ENCODE results near the gene ABCB8.

ABCB8 gene

GRCh38 chr7:150997817-150998216 is 30.4 kb upstream of the ABCB8 start:
- Histone ChIP-seq H3K9me3 (ENCODE audit: control insufficient read depth in 2 of 2, low read length in 2 of 2) (no peaks in the 10 kb centered on the region), H3K36me3 (ENCODE audit: control insufficient read depth in 2 of 2, insufficient read depth in 2 of 2, low read length in 2 of 2) (no peaks in the 10 kb centered on the region), H3K27me3 (ENCODE audit: control insufficient read depth in 2 of 2, insufficient read depth in 2 of 2, low read length in 2 of 2) (no peaks in the 10 kb centered on the region), H3K27ac (ENCODE audit: low read depth in 2 of 2, low read length in 2 of 2) (no peak overlapping the region), H3K4me3 (ENCODE audit: low read length in 2 of 2) (no peak overlapping the region), H3K9ac (ENCODE audit: low read depth in 1 of 2, low read length in 2 of 2) (no peak overlapping the region), H3K4me1 (ENCODE audit: control insufficient read depth in 2 of 2, insufficient read depth in 2 of 2, low read length in 2 of 2) (no peaks in the 10 kb centered on the region)

GRCh38 chr7:150998341-150998740 is 29.9 kb upstream of the ABCB8 start:
- no peaks in the 10 kb centered on the region for H3K9me3 ChIP-seq (ENCODE audit: control insufficient read depth in 2 of 2, low read length in 2 of 2)
- H3K27ac ChIP-seq (ENCODE audit: low read depth in 2 of 2, low read length in 2 of 2) = no peak overlapping the region
- H3K27me3 ChIP-seq (ENCODE audit: control insufficient read depth in 2 of 2, insufficient read depth in 2 of 2, low read length in 2 of 2) = no peaks in the 10 kb centered on the region
- no peak overlapping the region for H3K9ac ChIP-seq (ENCODE audit: low read depth in 1 of 2, low read length in 2 of 2)
- H3K4me3 ChIP-seq (ENCODE audit: low read length in 2 of 2) = no peak overlapping the region
- H3K36me3 ChIP-seq (ENCODE audit: control insufficient read depth in 2 of 2, insufficient read depth in 2 of 2, low read length in 2 of 2) = no peaks in the 10 kb centered on the region
- H3K4me1 ChIP-seq (ENCODE audit: control insufficient read depth in 2 of 2, insufficient read depth in 2 of 2, low read length in 2 of 2) = peaks cover 0 to under 1% of the 10 kb centered on the region in 2 donors

GRCh38 chr7:150999001-150999400 is 29.2 kb upstream of the ABCB8 start:
- Histone ChIP-seq H3K27ac (ENCODE audit: low read depth in 2 of 2, low read length in 2 of 2) (no peak overlapping the region), H3K9ac (ENCODE audit: low read depth in 1 of 2, low read length in 2 of 2) (no peak overlapping the region), H3K9me3 (ENCODE audit: control insufficient read depth in 2 of 2, low read length in 2 of 2) (no peaks in the 10 kb centered on the region), H3K4me1 (ENCODE audit: control insufficient read depth in 2 of 2, insufficient read depth in 2 of 2, low read length in 2 of 2) (peaks cover 0 to 3% of the 10 kb centered on the region in 2 donors), H3K4me3 (ENCODE audit: low read length in 2 of 2) (no peak overlapping the region), H3K27me3 (ENCODE audit: control insufficient read depth in 2 of 2, insufficient read depth in 2 of 2, low read length in 2 of 2) (no peaks in the 10 kb centered on the region), H3K36me3 (ENCODE audit: control insufficient read depth in 2 of 2, insufficient read depth in 2 of 2, low read length in 2 of 2) (no peaks in the 10 kb centered on the region)

GRCh38 chr7:150999497-151000230 is 28.6 kb upstream of the ABCB8 start:
- Histone ChIP-seq H3K4me1 (ENCODE audit: control insufficient read depth in 2 of 2, insufficient read depth in 2 of 2, low read length in 2 of 2) (peaks cover 0 to 3% of the 10 kb centered on the region in 2 donors), H3K9ac (ENCODE audit: low read depth in 1 of 2, low read length in 2 of 2) (no peak overlapping the region), H3K4me3 (ENCODE audit: low read length in 2 of 2) (no peak overlapping the region), H3K9me3 (ENCODE audit: control insufficient read depth in 2 of 2, low read length in 2 of 2) (no peaks in the 10 kb centered on the region), H3K27ac (ENCODE audit: low read depth in 2 of 2, low read length in 2 of 2) (no peak overlapping the region), H3K36me3 (ENCODE audit: control insufficient read depth in 2 of 2, insufficient read depth in 2 of 2, low read length in 2 of 2) (no peaks in the 10 kb centered on the region), H3K27me3 (ENCODE audit: control insufficient read depth in 2 of 2, insufficient read depth in 2 of 2, low read length in 2 of 2) (no peaks in the 10 kb centered on the region)

GRCh38 chr7:151000897-151001495 is 27.3 kb upstream of the ABCB8 start:
- no peaks in the 10 kb centered on the region for H3K27me3 ChIP-seq (ENCODE audit: control insufficient read depth in 2 of 2, insufficient read depth in 2 of 2, low read length in 2 of 2)
- no peaks in the 10 kb centered on the region for H3K36me3 ChIP-seq (ENCODE audit: control insufficient read depth in 2 of 2, insufficient read depth in 2 of 2, low read length in 2 of 2)
- H3K9me3 ChIP-seq (ENCODE audit: control insufficient read depth in 2 of 2, low read length in 2 of 2) = no peaks in the 10 kb centered on the region
- no peak overlapping the region for H3K9ac ChIP-seq (ENCODE audit: low read depth in 1 of 2, low read length in 2 of 2)
- H3K4me1 ChIP-seq (ENCODE audit: control insufficient read depth in 2 of 2, insufficient read depth in 2 of 2, low read length in 2 of 2) = peaks cover 0 to 3% of the 10 kb centered on the region in 2 donors
- no peak overlapping the region for H3K27ac ChIP-seq (ENCODE audit: low read depth in 2 of 2, low read length in 2 of 2)
- H3K4me3 ChIP-seq (ENCODE audit: low read length in 2 of 2) = no peak overlapping the region

- Histone ChIP-seq H3K27me3 (ENCODE audit: control insufficient read depth in 2 of 2, insufficient read depth in 2 of 2, low read length in 2 of 2) (no peaks in the 10 kb centered on the region), H3K9ac (ENCODE audit: low read depth in 1 of 2, low read length in 2 of 2) (no peak overlapping the region), H3K4me3 (ENCODE audit: low read length in 2 of 2) (no peak overlapping the region), H3K36me3 (ENCODE audit: control insufficient read depth in 2 of 2, insufficient read depth in 2 of 2, low read length in 2 of 2) (no peaks in the 10 kb centered on the region), H3K9me3 (ENCODE audit: control insufficient read depth in 2 of 2, low read length in 2 of 2) (no peaks in the 10 kb centered on the region), H3K4me1 (ENCODE audit: control insufficient read depth in 2 of 2, insufficient read depth in 2 of 2, low read length in 2 of 2) (peaks cover 0 to 3% of the 10 kb centered on the region in 2 donors), H3K27ac (ENCODE audit: low read depth in 2 of 2, low read length in 2 of 2) (no peak overlapping the region)
These were observed 26.7 kb upstream of the ABCB8 start for GRCh38 chr7:151001546-151001945.

- Histone ChIP-seq H3K36me3 (ENCODE audit: control insufficient read depth in 2 of 2, insufficient read depth in 2 of 2, low read length in 2 of 2) (no peaks in the 10 kb centered on the region), H3K4me3 (ENCODE audit: low read length in 2 of 2) (no peak overlapping the region), H3K27me3 (ENCODE audit: control insufficient read depth in 2 of 2, insufficient read depth in 2 of 2, low read length in 2 of 2) (no peaks in the 10 kb centered on the region), H3K27ac (ENCODE audit: low read depth in 2 of 2, low read length in 2 of 2) (no peak overlapping the region), H3K9ac (ENCODE audit: low read depth in 1 of 2, low read length in 2 of 2) (no peak overlapping the region), H3K4me1 (ENCODE audit: control insufficient read depth in 2 of 2, insufficient read depth in 2 of 2, low read length in 2 of 2) (peaks cover 3 to 4% of the 10 kb centered on the region in 2 donors), H3K9me3 (ENCODE audit: control insufficient read depth in 2 of 2, low read length in 2 of 2) (no peaks in the 10 kb centered on the region)
These were observed 24.7 kb upstream of the ABCB8 start for GRCh38 chr7:151003572-151003971.

GRCh38 chr7:151005566-151005965 is 22.7 kb upstream of the ABCB8 start:
- no peaks in the 10 kb centered on the region for H3K9me3 ChIP-seq (ENCODE audit: control insufficient read depth in 2 of 2, low read length in 2 of 2)
- H3K9ac ChIP-seq (ENCODE audit: low read depth in 1 of 2, low read length in 2 of 2) = no peak overlapping the region
- no peaks in the 10 kb centered on the region for H3K27me3 ChIP-seq (ENCODE audit: control insufficient read depth in 2 of 2, insufficient read depth in 2 of 2, low read length in 2 of 2)
- H3K36me3 ChIP-seq (ENCODE audit: control insufficient read depth in 2 of 2, insufficient read depth in 2 of 2, low read length in 2 of 2) = no peaks in the 10 kb centered on the region
- no peak overlapping the region for H3K4me3 ChIP-seq (ENCODE audit: low read length in 2 of 2)
- H3K27ac ChIP-seq (ENCODE audit: low read depth in 2 of 2, low read length in 2 of 2) = no peak overlapping the region
- peaks cover 3 to 6% of the 10 kb centered on the region in 2 donors for H3K4me1 ChIP-seq (ENCODE audit: control insufficient read depth in 2 of 2, insufficient read depth in 2 of 2, low read length in 2 of 2)

GRCh38 chr7:151006590-151007300 is 21.5 kb upstream of the ABCB8 start:
- Histone ChIP-seq H3K27me3 (ENCODE audit: control insufficient read depth in 2 of 2, insufficient read depth in 2 of 2, low read length in 2 of 2) (no peaks in the 10 kb centered on the region), H3K9me3 (ENCODE audit: control insufficient read depth in 2 of 2, low read length in 2 of 2) (no peaks in the 10 kb centered on the region), H3K27ac (ENCODE audit: low read depth in 2 of 2, low read length in 2 of 2) (no peak overlapping the region), H3K4me1 (ENCODE audit: control insufficient read depth in 2 of 2, insufficient read depth in 2 of 2, low read length in 2 of 2) (peaks cover 5 to 9% of the 10 kb centered on the region in 2 donors), H3K4me3 (ENCODE audit: low read length in 2 of 2) (no peak overlapping the region), H3K9ac (ENCODE audit: low read depth in 1 of 2, low read length in 2 of 2) (no peak overlapping the region), H3K36me3 (ENCODE audit: control insufficient read depth in 2 of 2, insufficient read depth in 2 of 2, low read length in 2 of 2) (no peaks in the 10 kb centered on the region)

GRCh38 chr7:151007469-151007898 is 20.8 kb upstream of the ABCB8 start:
- Histone ChIP-seq H3K27ac (ENCODE audit: low read depth in 2 of 2, low read length in 2 of 2) (no peak overlapping the region), H3K27me3 (ENCODE audit: control insufficient read depth in 2 of 2, insufficient read depth in 2 of 2, low read length in 2 of 2) (no peaks in the 10 kb centered on the region), H3K9me3 (ENCODE audit: control insufficient read depth in 2 of 2, low read length in 2 of 2) (no peaks in the 10 kb centered on the region), H3K4me1 (ENCODE audit: control insufficient read depth in 2 of 2, insufficient read depth in 2 of 2, low read length in 2 of 2) (peaks cover 10 to 15% of the 10 kb centered on the region in 2 donors), H3K4me3 (ENCODE audit: low read length in 2 of 2) (no peak overlapping the region), H3K36me3 (ENCODE audit: control insufficient read depth in 2 of 2, insufficient read depth in 2 of 2, low read length in 2 of 2) (no peaks in the 10 kb centered on the region), H3K9ac (ENCODE audit: low read depth in 1 of 2, low read length in 2 of 2) (no peak overlapping the region)

Measured in mucosa of rectum (tissue), 2 donors.